ENCODE measurements around the gene KIF1A.

KIF1A gene

GRCh38 chr2:240664622-240665021 is 155.4 kb downstream of the KIF1A start:
- CTCF ChIA-PET: no interaction called here
- Mint-ChIP-seq H3K36me3 (no peaks in the 10 kb centered on the region), H3K27ac (no peak overlapping the region), H3K4me3 (no peak overlapping the region), H3K9me3 (peaks cover 7% of the 10 kb centered on the region), H3K4me1 (no peaks in the 10 kb centered on the region), H3K27me3 (peaks cover 44% of the 10 kb centered on the region)
- DNase-seq: no peak

Data from activated naive CD4-positive, alpha-beta T cell treated with anti-CD3 and anti-CD28 coated beads, Interleukin-2, amount 10 ng/mL, durations not matched to agents 7 days and 5 days (primary cell).